Keratinocyte (primary cell): ENCODE data around the gene ARL15. TPM values are rescaled to one million over a fixed set of nuclear protein-coding genes. Genes with fewer than 3 reads are reported as not detected.

ENCODE experiments used
- DNase-seq: peaks from one replicate; pipeline ENCODE4 v3.0.0-alpha.2; 2011; ENCODE audit warnings: low read depth, missing footprints, low spot score
- FAIRE-seq: peaks from 2 replicates; lab custom pipeline; 2011; peaks lifted over from hg19 to GRCh38; lab: Jason Lieb, UNC
- H2AFZ ChIP-seq: 2 replicates; pipeline ENCODE4 v1.6.0; 2012; ENCODE audit warnings: low read length, control low read depth, inconsistent platforms; ENCODE audit not compliant: control insufficient read depth
- H3K27ac ChIP-seq: 2 replicates; pipeline ENCODE4 v1.5.1; 2011; ENCODE audit warnings: low read length; ENCODE audit not compliant: control insufficient read depth, insufficient read depth
- H3K27me3 ChIP-seq: 3 replicates; pipeline ENCODE4 v1.6.0; 2011; ENCODE audit warnings: low read length; ENCODE audit not compliant: control insufficient read depth, insufficient read depth; ENCODE audit errors: extremely low read depth
- H3K36me3 ChIP-seq, 2 experiments: 2 replicates in 1 of 2; 3 replicates in 1 of 2; pipeline ENCODE4 v1.5.1; 2011; ENCODE audit warnings: low read length in 2 of 2, mild to moderate bottlenecking in 1 of 2; ENCODE audit not compliant: control insufficient read depth in 2 of 2, insufficient read depth in 2 of 2; ENCODE audit errors: extremely low read depth in 1 of 2
- H3K4me1 ChIP-seq: 3 replicates; pipeline ENCODE4 v1.5.1; 2011; ENCODE audit warnings: low read length; ENCODE audit not compliant: control insufficient read depth, insufficient read depth; ENCODE audit errors: extremely low read depth
- H3K4me2 ChIP-seq: 3 replicates; pipeline ENCODE4 v1.6.0; 2011; ENCODE audit warnings: low read depth, low read length; ENCODE audit not compliant: control insufficient read depth, insufficient read depth; ENCODE audit errors: extremely low read depth
- H3K4me3 ChIP-seq, 3 experiments: fragments of 200-600 bp in 1 of 3; sonication (generic) in 1 of 3; 2 replicates in 2 of 3; 3 replicates in 1 of 3; pipeline ENCODE4 v1.5.1; 2011 to 2016; ENCODE audit warnings: low read length in 3 of 3, mild to moderate bottlenecking in 3 of 3, control low read depth in 2 of 3, inconsistent platforms in 1 of 3, low read depth in 1 of 3, mixed read lengths in 1 of 3, mixed run types in 1 of 3, moderate library complexity in 1 of 3; ENCODE audit not compliant: control insufficient read depth in 2 of 3, insufficient read depth in 2 of 3; ENCODE audit errors: extremely low read depth in 1 of 3
- H3K79me2 ChIP-seq: 2 replicates; pipeline ENCODE4 v1.6.0; 2012; ENCODE audit warnings: low read length; ENCODE audit not compliant: control insufficient read depth, insufficient read depth
- H3K9ac ChIP-seq: 3 replicates; pipeline ENCODE4 v1.6.0; 2011; ENCODE audit warnings: low read length; ENCODE audit not compliant: control insufficient read depth, insufficient read depth; ENCODE audit errors: extremely low read depth
- H3K9me1 ChIP-seq: 3 replicates; pipeline ENCODE4 v1.6.0; 2011; ENCODE audit warnings: low read length; ENCODE audit not compliant: control insufficient read depth, insufficient read depth; ENCODE audit errors: extremely low read depth
- H3K9me3 ChIP-seq: 2 replicates; pipeline ENCODE4 v1.5.1; 2012; ENCODE audit warnings: low read depth, low read length; ENCODE audit not compliant: control insufficient read depth
- H4K20me1 ChIP-seq: 3 replicates; pipeline ENCODE4 v1.6.0; 2011; ENCODE audit warnings: low read length; ENCODE audit not compliant: control insufficient read depth, insufficient read depth; ENCODE audit errors: extremely low read depth
- CTCF ChIP-seq, 3 experiments: IDR thresholded peaks in 1 of 3; conservative IDR thresholded peaks in 1 of 3; optimal IDR thresholded peaks in 1 of 3; 2 replicates in 2 of 3; 3 replicates in 1 of 3; pipeline versions ENCODE3 to v1.5.1; 2011; ENCODE audit warnings: low read length in 3 of 3, mild to moderate bottlenecking in 3 of 3, moderate library complexity in 2 of 3, control low read depth in 1 of 3, inconsistent platforms in 1 of 3; ENCODE audit not compliant: insufficient read depth in 2 of 3; ENCODE audit errors: extremely low read depth in 1 of 3
- EZH2 ChIP-seq: IDR thresholded peaks from one replicate; pipeline ENCODE4 v1.6.1; 2012; ENCODE audit warnings: inconsistent platforms, mild to moderate bottlenecking, low read length, moderate library complexity
- dilution Hi-C: fragments of 300-500 bp; cut with MboI; formaldehyde crosslinking; loops from one replicate; pipeline ENCODE4 v1.7.0; 2020; ENCODE audit warnings: low sequenced_read_pairs; ENCODE audit not compliant: extremely low pct_ligation_motif_present
- polyA plus RNA-seq, 5 experiments: library from polyadenylated mRNA; depleted of rRNA in 3 of 5; stranded (reverse) in 3 of 5; stranded (forward) in 1 of 5; unstranded in 1 of 5; fragments of >200 nt; gene quantifications; 1 replicate in 1 of 5; 2 replicates in 3 of 5; 3 replicates in 1 of 5; pipeline versions ENCODE4 v1.2.1 to v1.2.3, GENCODE V29; 2011 to 2012; ENCODE audit warnings: missing spikeins in 2 of 5, low read depth in 1 of 5, low replicate concordance in 1 of 5

The ARL15 gene
- polyA plus RNA-seq, 1 donor (not counting 4 experiments of a cell fraction or from before 2014, with no cell fraction given), result 19.7 TPM

DNA sequence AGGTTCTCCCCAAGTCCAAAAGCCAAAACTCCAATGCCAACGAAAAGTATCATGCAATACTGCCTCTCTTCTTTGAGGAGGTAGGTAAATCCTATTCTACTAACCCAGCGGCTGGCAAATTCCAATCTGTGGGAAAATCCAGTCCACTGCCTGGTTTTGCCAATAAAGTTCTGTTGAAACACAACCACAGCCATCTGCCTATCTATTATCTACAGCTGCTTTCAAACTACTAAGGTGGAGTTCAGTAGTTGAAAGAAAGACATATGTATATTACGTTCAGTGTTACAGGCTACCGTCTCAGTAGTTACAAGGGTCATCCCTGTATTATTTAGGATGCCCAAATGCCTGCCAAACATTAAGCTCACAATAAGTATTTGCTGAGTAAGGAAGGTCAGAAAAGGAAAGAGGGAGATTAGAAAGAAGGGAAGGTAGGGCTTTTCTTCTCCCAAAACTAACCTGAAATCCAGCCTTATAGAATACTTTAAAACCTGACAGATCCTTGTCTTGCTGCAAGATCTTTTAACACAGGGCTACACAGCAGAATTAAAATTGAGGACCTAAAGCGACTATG lies 16.2 kb downstream of the ARL15 start:
- DNase-seq (no peak), FAIRE-seq (no peak)
- Histone ChIP-seq H3K27me3 (no peaks in the 10 kb centered on the region), H3K36me3 (no peaks in the 10 kb centered on the region), H3K27ac (no peak overlapping the region), H4K20me1 (no peaks in the 10 kb centered on the region), H3K4me1 (no peaks in the 10 kb centered on the region), H2AFZ (no peak overlapping the region), H3K4me3 (no peak overlapping the region), H3K9me3 (no peaks in the 10 kb centered on the region), H3K79me2 (peaks cover 6% of the 10 kb centered on the region), H3K4me2 (no peak overlapping the region), H3K9me1 (no peaks in the 10 kb centered on the region), H3K9ac (no peak overlapping the region)
- dilution Hi-C loops, result no loop called here
- TF ChIP-seq EZH2, result no peak
- no peak for TF ChIP-seq CTCF (optimal IDR thresholded peaks at IDR 0.05 in 1 of 3, IDR thresholded peaks at IDR 0.05 in 1 of 3, conservative IDR thresholded peaks at IDR 0.05 in 1 of 3; ENCODE audit: extremely low read depth in 1 of 3, insufficient read depth in 2 of 3, low read length in 3 of 3)

DNA sequence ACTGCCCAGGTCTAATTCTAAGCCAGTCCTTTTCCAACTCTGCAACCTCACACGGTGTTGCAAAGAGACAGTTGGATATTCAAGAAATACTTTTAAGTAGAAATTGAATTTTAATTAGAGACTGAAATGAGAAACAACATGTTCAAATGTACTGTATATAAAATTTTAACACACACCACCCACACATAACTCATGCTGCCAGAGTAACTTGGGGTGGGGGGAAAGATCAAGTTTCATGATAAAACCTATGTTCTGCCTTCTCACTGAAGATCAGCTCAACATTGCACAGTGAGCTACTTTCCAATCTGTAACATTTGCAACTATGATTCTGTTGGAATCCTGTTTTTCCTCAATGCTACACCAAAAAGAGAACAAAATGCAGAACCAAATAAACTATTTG lies 17.5 kb downstream of the ARL15 start:
- no peaks in the 10 kb centered on the region for H3K9me1 ChIP-seq
- TF ChIP-seq CTCF (optimal IDR thresholded peaks at IDR 0.05 in 1 of 3, IDR thresholded peaks at IDR 0.05 in 1 of 3, conservative IDR thresholded peaks at IDR 0.05 in 1 of 3; ENCODE audit: extremely low read depth in 1 of 3, insufficient read depth in 2 of 3, low read length in 3 of 3) (no peak), EZH2 (no peak)
- no peak for FAIRE-seq
- H2AFZ ChIP-seq, result no peak overlapping the region
- no peak overlapping the region for H3K27ac ChIP-seq
- no peak for DNase-seq
- H3K4me2 ChIP-seq, result no peak overlapping the region
- H3K79me2 ChIP-seq, result no peaks in the 10 kb centered on the region
- dilution Hi-C loops, result no loop called here
- H3K9me3 ChIP-seq, result no peaks in the 10 kb centered on the region
- no peak overlapping the region for H3K4me3 ChIP-seq
- no peak overlapping the region for H3K9ac ChIP-seq
- no peaks in the 10 kb centered on the region for H3K27me3 ChIP-seq
- no peaks in the 10 kb centered on the region for H3K4me1 ChIP-seq
- no peaks in the 10 kb centered on the region for H4K20me1 ChIP-seq
- no peaks in the 10 kb centered on the region for H3K36me3 ChIP-seq
